Stimulated activated memory B cell treated with anti-CD40 and anti-IgM and Interleukin-4, amounts not matched to agents 10 μg/mL and 1 μg/mL and 100 μg/mL, for 72 hours (primary cell): ENCODE measurements around the gene STEAP2.

ENCODE experiments used
- ATAC-seq: fragments of 150-1000 bp; cut with Tn5 transposase; 2 replicates; pipeline ENCODE4 v1.10.0; 2021
- H3K27ac Mint-ChIP-seq: one replicate; pipeline ENCODE4 v1.8.0; 2022; ENCODE audit warnings: mild to moderate bottlenecking, mixed read lengths
- H3K27me3 Mint-ChIP-seq: one replicate; pipeline ENCODE4 v1.8.0; 2022; ENCODE audit warnings: mixed read lengths
- H3K36me3 Mint-ChIP-seq: one replicate; pipeline ENCODE4 v1.8.0; 2022; ENCODE audit warnings: mixed read lengths
- H3K4me1 Mint-ChIP-seq: one replicate; pipeline ENCODE4 v1.8.0; 2022; ENCODE audit warnings: mixed read lengths
- H3K4me3 Mint-ChIP-seq: one replicate; pipeline ENCODE4 v1.8.0; 2022; ENCODE audit warnings: mild to moderate bottlenecking, moderate library complexity, mixed read lengths
- H3K9me3 Mint-ChIP-seq: one replicate; pipeline ENCODE4 v1.8.0; 2022; ENCODE audit warnings: mixed read lengths

Gene STEAP2

DNA sequence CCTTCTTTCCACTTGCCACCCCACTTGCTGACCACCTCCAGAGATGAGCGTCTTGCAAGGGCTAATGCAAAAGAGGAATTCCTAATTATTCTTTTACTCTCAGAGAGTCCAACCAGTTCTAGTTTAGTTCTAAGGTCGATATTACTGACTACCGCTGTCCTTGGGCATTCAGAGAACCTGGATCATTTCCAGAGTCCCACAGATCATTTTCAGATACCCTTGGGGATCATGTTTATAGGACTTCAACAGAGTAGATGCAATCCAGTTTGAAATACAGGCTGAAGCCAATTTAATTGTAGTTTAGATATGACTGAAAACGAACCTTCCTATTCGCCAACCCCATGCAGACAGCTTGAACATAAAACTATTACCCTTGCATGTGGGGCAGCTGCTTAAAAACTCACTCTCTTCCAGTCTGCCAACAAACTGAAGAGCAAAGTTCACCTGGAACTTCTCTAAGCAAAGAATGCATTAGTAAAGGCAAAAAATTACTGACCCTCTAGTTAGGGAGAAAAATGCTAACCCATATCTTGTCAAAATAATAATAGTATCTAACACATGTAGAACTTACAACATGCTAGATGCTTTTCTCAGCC is 55.8 kb downstream of the STEAP2 start:
- Mint-ChIP-seq H3K27ac (no peak overlapping the region), H3K36me3 (no peaks in the 10 kb centered on the region), H3K4me3 (no peak overlapping the region), H3K27me3 (no peaks in the 10 kb centered on the region), H3K4me1 (no peaks in the 10 kb centered on the region), H3K9me3 (no peaks in the 10 kb centered on the region)
- ATAC-seq = no peak

GRCh38 chr7:90269163-90269562 is 57.6 kb downstream of the STEAP2 start:
- Mint-ChIP-seq H3K27me3 (no peaks in the 10 kb centered on the region), H3K27ac (no peak overlapping the region), H3K36me3 (no peaks in the 10 kb centered on the region), H3K4me3 (no peak overlapping the region), H3K9me3 (no peaks in the 10 kb centered on the region), H3K4me1 (no peaks in the 10 kb centered on the region)
- no peak for ATAC-seq

DNA sequence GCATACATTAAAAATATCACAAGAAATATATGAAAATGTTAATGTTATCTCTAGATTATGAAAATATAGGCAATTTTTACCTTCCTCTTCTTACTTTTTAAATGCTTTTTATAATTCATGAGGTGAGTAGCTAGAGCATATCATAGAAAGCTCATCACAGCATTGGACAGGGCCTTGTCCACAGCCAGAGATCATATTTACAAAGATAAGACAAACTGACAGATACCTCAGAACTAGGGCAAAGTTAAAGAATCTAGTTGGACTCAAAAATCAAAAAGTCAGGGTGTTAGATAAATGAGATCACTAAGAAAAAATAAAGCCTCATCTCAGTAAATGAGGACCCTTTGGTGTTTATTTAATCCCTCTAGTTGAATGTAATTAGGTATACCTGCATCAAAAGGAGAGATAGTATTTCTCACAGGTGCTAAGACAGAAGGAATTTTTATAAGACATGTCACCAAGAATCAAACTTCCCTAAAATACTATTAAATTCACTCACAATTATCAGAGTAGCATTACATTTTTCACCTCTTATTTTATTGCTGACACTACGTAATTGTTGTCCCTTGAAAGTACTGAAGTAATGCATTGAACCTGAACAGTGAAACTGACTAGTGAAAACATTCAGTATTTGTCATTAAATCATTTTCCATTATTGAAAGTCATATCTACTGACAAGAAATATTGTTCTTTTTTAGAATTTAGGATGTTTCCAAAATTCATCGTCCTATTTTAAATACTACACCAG is 59.1 kb downstream of the STEAP2 start:
- no peaks in the 10 kb centered on the region for H3K36me3 Mint-ChIP-seq
- ATAC-seq = no peak
- H3K27ac Mint-ChIP-seq = no peak overlapping the region
- no peak overlapping the region for H3K4me3 Mint-ChIP-seq
- H3K9me3 Mint-ChIP-seq = no peaks in the 10 kb centered on the region
- H3K27me3 Mint-ChIP-seq = no peaks in the 10 kb centered on the region
- H3K4me1 Mint-ChIP-seq = no peaks in the 10 kb centered on the region

- Mint-ChIP-seq H3K27me3 (no peaks in the 10 kb centered on the region), H3K4me3 (no peak overlapping the region), H3K36me3 (no peaks in the 10 kb centered on the region), H3K9me3 (no peaks in the 10 kb centered on the region), H3K4me1 (no peaks in the 10 kb centered on the region), H3K27ac (no peak overlapping the region)
- ATAC-seq = no peak
Observed at GRCh38 chr7:90271753-90272152, 60.2 kb downstream of the STEAP2 start.

DNA sequence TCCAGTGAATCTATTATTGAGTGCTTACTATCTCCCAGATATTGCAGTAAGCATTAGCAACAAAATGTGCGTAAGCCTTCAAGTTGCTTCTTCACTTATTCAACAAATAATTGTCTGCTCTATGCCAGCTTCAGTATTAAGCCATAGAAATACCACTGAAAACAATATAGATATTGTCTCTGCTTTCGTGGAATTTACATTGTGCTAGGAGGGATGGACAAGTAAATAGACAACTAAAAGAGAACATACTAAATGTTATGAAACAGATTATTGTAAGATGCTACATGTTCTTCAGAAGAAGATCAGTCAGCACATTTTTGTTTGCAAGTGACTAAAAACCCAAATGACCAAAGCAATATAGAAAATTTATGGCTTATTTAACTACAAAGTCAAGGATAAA is 60.7 kb downstream of the STEAP2 start:
- ATAC-seq = no peak
- no peak overlapping the region for H3K4me3 Mint-ChIP-seq
- H3K4me1 Mint-ChIP-seq = no peaks in the 10 kb centered on the region
- no peak overlapping the region for H3K27ac Mint-ChIP-seq
- H3K27me3 Mint-ChIP-seq = no peaks in the 10 kb centered on the region
- H3K9me3 Mint-ChIP-seq = no peaks in the 10 kb centered on the region
- H3K36me3 Mint-ChIP-seq = no peaks in the 10 kb centered on the region

DNA sequence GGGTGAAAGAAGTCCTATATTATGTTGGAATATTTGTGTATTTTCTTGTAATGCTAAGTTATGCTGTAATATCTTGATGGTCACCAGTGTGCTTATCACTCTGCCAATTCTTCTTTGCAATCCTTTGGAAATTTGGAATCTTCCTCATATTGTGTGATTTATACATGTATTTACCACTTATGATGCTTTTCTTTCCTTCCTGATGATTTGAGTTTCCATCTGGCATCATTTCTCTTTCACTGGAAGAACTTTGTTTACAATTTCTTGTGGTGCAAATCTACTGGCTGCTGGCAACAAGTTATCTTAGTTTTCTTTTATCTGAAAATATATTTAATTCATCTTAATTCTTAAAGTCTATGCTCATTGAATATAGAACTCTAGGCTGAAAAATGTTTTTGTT is 62.6 kb downstream of the STEAP2 start:
- no peak for ATAC-seq
- Mint-ChIP-seq H3K36me3 (no peaks in the 10 kb centered on the region), H3K9me3 (no peaks in the 10 kb centered on the region), H3K4me3 (no peak overlapping the region), H3K27ac (no peak overlapping the region), H3K4me1 (no peaks in the 10 kb centered on the region), H3K27me3 (no peaks in the 10 kb centered on the region)

DNA sequence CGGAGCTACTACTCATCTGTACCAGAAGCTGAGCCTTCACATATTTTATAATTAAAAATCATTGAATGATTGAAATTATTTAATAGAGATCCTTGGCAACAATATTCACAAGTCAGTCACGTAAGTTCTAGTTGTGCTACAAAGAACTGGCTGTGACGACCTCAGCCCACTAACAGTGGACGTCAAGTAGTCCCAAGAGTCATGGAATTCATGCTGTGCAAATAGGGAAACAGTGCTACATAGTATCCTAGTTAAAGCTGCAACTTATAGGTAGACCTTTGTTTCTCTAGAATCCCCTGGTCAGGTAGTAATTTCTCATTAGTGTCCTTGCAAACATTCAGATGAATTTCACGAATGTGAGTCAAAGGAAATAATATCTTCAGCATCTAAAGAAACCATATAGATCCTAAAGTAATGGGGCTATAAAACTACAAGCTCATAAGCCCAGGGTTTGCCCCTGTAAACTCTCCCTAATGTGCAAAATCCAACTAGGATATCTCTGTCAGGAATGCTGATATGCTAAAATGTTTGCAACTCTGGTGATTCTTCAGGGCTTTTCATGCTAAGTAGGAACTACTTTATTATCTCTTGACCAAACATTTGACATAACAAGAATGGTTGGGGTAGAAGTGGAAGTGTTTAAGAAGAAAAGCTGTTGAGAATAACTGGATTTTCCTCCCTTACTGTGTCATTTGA is 64.6 kb downstream of the STEAP2 start:
- no peak for ATAC-seq
- Mint-ChIP-seq H3K9me3 (no peaks in the 10 kb centered on the region), H3K36me3 (no peaks in the 10 kb centered on the region), H3K4me3 (no peak overlapping the region), H3K27ac (no peak overlapping the region), H3K4me1 (no peaks in the 10 kb centered on the region), H3K27me3 (no peaks in the 10 kb centered on the region)
